DOHH2 (cell line): Measurements from ENCODE around the gene PELI2.

Source experiments
- CTCF ChIP-seq: fragments of 200-600 bp; sonication (generic); IDR thresholded peaks from one replicate; pipeline ENCODE4 v1.5.1; 2014; ENCODE audit warnings: antibody characterized with exemption, mild to moderate bottlenecking, low read depth, low read length; ENCODE audit not compliant: poor library complexity, severe bottlenecking
- EZH2phosphoT487 ChIP-seq: fragments of 200-600 bp; sonication (generic); IDR thresholded peaks from 2 replicates; pipeline ENCODE4 v1.6.1; 2017; ENCODE audit warnings: borderline replicate concordance, mild to moderate bottlenecking, antibody characterized with exemption, low read length, moderate library complexity, mixed read lengths

- no peak for TF ChIP-seq CTCF
- TF ChIP-seq EZH2phosphoT487, result no peak
Measured at GRCh38 chr14:56211844-56212243, 93.6 kb downstream of the PELI2 start.
